Prostate gland (tissue), 2 donors: ENCODE measurements around the gene DHX32. TPM values are rescaled to one million over a fixed set of nuclear protein-coding genes. Genes with fewer than 3 reads are reported as not detected.

Experiments used
- DNase-seq: peaks from one replicate; pipeline ENCODE4 v3.0.0-alpha.2; 2019; ENCODE audit warnings: low spot score
- H3K27ac ChIP-seq, 2 donors: fragments of 200-600 bp; sonication (generic); 2 replicates each; pipeline ENCODE4 v1.5.1; 2017 to 2019
- H3K27me3 ChIP-seq: fragments of 200-600 bp; sonication (generic); replicated peaks from 2 replicates; pipeline ENCODE4 v1.5.1; 2019; ENCODE audit not compliant: insufficient read depth
- H3K36me3 ChIP-seq, 2 donors: fragments of 200-600 bp; sonication (generic); 1 replicate in 1 of 2; 2 replicates in 1 of 2; pipeline versions ENCODE4 v1.5.1 to v1.8.1; 2017 to 2019
- H3K4me1 ChIP-seq: fragments of 200-600 bp; sonication (generic); replicated peaks from 2 replicates; pipeline ENCODE4 v1.5.1; 2019
- H3K4me3 ChIP-seq, 2 donors: fragments of 200-600 bp; sonication (generic); 2 replicates each; pipeline ENCODE4 v1.5.1; 2017 to 2019
- H3K9me3 ChIP-seq: fragments of 200-600 bp; sonication (generic); 2 replicates; pipeline ENCODE4 v1.5.1; 2017
- POLR2A ChIP-seq: fragments of 450-650 bp; IDR thresholded peaks from one replicate; pipeline ENCODE4 v1.6.1; 2016; ENCODE audit warnings: antibody characterized with exemption, mild to moderate bottlenecking
- POLR2AphosphoS5 ChIP-seq: sonication (generic); formaldehyde crosslinking; IDR thresholded peaks from one replicate; pipeline ENCODE4 v1.6.1; 2017; ENCODE audit warnings: antibody characterized with exemption
- WGBS: methylation state at CpG from one replicate; pipeline ENCODE4 v1.1.5; 2018; 5-methylcytosine and 5-hydroxymethylcytosine counted together
- intact Hi-C: fragments of 100-400 bp; cut with DNase I; formaldehyde crosslinking; loops from one replicate; pipeline ENCODE4 v1.14.2; 2022
- total RNA-seq, 2 donors: library from RNA; depleted of rRNA; stranded (reverse); fragments of >200 nt; gene quantifications; one replicate each; pipeline ENCODE4 v1.1.0, GENCODE V29; 2016
- TF ChIP-seq, protein P1 (sequence below), 4 experiments: fragments of 200-600 bp in 2 of 4; fragments of 450-650 bp in 2 of 4; sonication (generic) in 2 of 4; IDR thresholded peaks; 1 replicate in 3 of 4; 2 replicates in 1 of 4; pipeline ENCODE4 v1.5.1; 2016 to 2019; ENCODE audit warnings: antibody characterized with exemption in 4 of 4, mild to moderate bottlenecking in 2 of 4, moderate library complexity in 2 of 4

The DHX32 gene
- total RNA-seq, 2 donors from 2014 or later: 39.3 to 53.5 TPM

DNA sequence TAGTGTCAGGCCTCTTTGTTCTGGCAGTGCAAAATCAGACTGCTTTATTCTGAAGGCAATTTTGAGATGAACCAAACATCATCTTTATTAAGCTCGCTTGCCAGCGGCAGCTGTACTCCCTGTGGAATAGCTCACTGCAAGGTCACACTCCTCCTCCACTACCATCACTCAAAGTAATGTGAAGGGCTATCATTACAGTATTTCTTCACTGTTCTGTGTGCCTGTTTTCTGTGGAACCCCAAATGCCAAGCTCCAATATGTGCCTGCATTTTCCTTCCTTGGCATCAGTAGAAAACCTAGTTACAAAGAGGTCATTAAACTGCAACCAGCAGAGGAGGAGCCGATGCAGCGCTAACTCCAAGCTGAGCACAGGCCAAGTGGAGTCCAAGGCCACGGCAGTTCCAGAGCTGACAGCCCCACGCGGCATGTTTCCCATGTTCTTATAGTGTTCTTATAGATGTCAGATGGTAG lies 36.3 kb downstream of the DHX32 start:
- H3K4me3 ChIP-seq: no peak overlapping the region
- intact Hi-C loops: no loop called here
- 78% methylated on average over 7 of the region's 7 CpGs for WGBS
- peaks cover 0 to 8% of the 10 kb centered on the region in 2 donors for H3K36me3 ChIP-seq
- no peak overlapping the region for H3K27ac ChIP-seq
- TF ChIP-seq POLR2AphosphoS5: no peak
- TF ChIP-seq, protein P1, sequence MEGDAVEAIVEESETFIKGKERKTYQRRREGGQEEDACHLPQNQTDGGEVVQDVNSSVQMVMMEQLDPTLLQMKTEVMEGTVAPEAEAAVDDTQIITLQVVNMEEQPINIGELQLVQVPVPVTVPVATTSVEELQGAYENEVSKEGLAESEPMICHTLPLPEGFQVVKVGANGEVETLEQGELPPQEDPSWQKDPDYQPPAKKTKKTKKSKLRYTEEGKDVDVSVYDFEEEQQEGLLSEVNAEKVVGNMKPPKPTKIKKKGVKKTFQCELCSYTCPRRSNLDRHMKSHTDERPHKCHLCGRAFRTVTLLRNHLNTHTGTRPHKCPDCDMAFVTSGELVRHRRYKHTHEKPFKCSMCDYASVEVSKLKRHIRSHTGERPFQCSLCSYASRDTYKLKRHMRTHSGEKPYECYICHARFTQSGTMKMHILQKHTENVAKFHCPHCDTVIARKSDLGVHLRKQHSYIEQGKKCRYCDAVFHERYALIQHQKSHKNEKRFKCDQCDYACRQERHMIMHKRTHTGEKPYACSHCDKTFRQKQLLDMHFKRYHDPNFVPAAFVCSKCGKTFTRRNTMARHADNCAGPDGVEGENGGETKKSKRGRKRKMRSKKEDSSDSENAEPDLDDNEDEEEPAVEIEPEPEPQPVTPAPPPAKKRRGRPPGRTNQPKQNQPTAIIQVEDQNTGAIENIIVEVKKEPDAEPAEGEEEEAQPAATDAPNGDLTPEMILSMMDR (IDR thresholded peaks at IDR 0.05): no peak
- TF ChIP-seq POLR2A: no peak
- H3K4me1 ChIP-seq: no peaks in the 10 kb centered on the region
- H3K9me3 ChIP-seq: no peaks in the 10 kb centered on the region
- no peaks in the 10 kb centered on the region for H3K27me3 ChIP-seq
- no peak for DNase-seq

GRCh38 chr10:125843603-125844329 lies 37.3 kb downstream of the DHX32 start:
- no peak for DNase-seq

GRCh38 chr10:125840955-125841354 lies 40.1 kb downstream of the DHX32 start:
- no peaks in the 10 kb centered on the region for H3K9me3 ChIP-seq
- no peak overlapping the region for H3K4me3 ChIP-seq
- H3K4me1 ChIP-seq: no peaks in the 10 kb centered on the region
- H3K36me3 ChIP-seq: peaks cover 0 to 8% of the 10 kb centered on the region in 2 donors
- DNase-seq: no peak
- no peaks in the 10 kb centered on the region for H3K27me3 ChIP-seq
- H3K27ac ChIP-seq: no peak overlapping the region
- intact Hi-C loops: no loop called here
- TF ChIP-seq POLR2A: no peak
- TF ChIP-seq, protein P1 (IDR thresholded peaks at IDR 0.05): no peak
- WGBS: 64% methylated on average over 3 of the region's 3 CpGs

More at GRCh38 chr10:125843603-125844329, 37.3 kb downstream of the DHX32 start:
- Histone ChIP-seq H3K27ac (no peak overlapping the region), H3K27me3 (no peaks in the 10 kb centered on the region), H3K36me3 (peaks cover 0 to 8% of the 10 kb centered on the region in 2 donors), H3K4me1 (no peaks in the 10 kb centered on the region), H3K9me3 (no peaks in the 10 kb centered on the region), H3K4me3 (no peak overlapping the region)
- intact Hi-C loops: no loop called here
- TF ChIP-seq POLR2AphosphoS5: no peak
- TF ChIP-seq, protein P1 (IDR thresholded peaks at IDR 0.05): no peak
- no peak for TF ChIP-seq POLR2A
- 88% methylated on average over 9 of the region's 9 CpGs for WGBS

DNA sequence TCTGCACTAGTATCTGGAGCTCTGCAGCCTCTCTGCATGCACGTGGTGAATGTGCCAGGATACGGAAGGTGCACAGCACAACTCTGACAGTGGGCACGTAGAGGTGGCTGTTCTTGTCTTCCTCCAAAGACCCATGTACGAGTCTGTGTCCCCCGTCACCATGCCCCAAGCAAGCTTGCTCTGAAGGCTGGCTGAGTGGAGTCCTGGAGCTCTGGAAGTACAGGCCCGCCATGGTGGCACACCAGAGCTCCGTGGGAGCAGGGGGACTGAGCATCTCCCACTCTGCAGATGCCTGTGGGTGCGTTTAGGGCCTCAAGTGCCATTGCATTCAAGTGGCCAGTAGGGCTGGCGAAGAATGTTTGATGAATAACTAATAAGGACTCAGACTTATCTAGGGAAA lies 40.7 kb downstream of the DHX32 start:
- TF ChIP-seq, protein P1 (IDR thresholded peaks at IDR 0.05): no peak
- TF ChIP-seq POLR2A (no peak), POLR2AphosphoS5 (no peak)
- H3K9me3 ChIP-seq: no peaks in the 10 kb centered on the region
- H3K27me3 ChIP-seq: no peaks in the 10 kb centered on the region
- peaks cover 0 to 8% of the 10 kb centered on the region in 2 donors for H3K36me3 ChIP-seq
- no peak for DNase-seq
- no peak overlapping the region for H3K4me3 ChIP-seq
- 95% methylated on average over 9 of the region's 9 CpGs for WGBS
- H3K27ac ChIP-seq: no peak overlapping the region
- no peaks in the 10 kb centered on the region for H3K4me1 ChIP-seq
- intact Hi-C loops: no loop called here
